HEK293T (cell line): Measurements from ENCODE around the gene PTPN1.

Experiments used
- ARNT ChIP-seq: fragments of 450-650 bp; IDR thresholded peaks from 2 replicates; pipeline ENCODE4 v1.6.1; 2017; ENCODE audit warnings: mild to moderate bottlenecking
- BHLHE40 ChIP-seq: fragments of 450-650 bp; IDR thresholded peaks from 2 replicates; pipeline ENCODE4 v1.6.1; 2016; ENCODE audit warnings: mild to moderate bottlenecking, moderate library complexity, borderline replicate concordance
- ELF4 ChIP-seq: fragments of 450-650 bp; IDR thresholded peaks from 2 replicates; pipeline ENCODE4 v1.6.1; 2017; ENCODE audit warnings: antibody characterized with exemption
- FOXA1 ChIP-seq: fragments of 450-650 bp; IDR thresholded peaks from 2 replicates; pipeline ENCODE4 v1.6.1; 2016; ENCODE audit warnings: mild to moderate bottlenecking
- FOXM1 ChIP-seq: fragments of 450-650 bp; IDR thresholded peaks from 2 replicates; pipeline ENCODE4 v1.6.1; 2017; ENCODE audit warnings: mild to moderate bottlenecking, borderline replicate concordance
- HDGF ChIP-seq: fragments of 450-650 bp; IDR thresholded peaks from 2 replicates; pipeline ENCODE4 v1.6.1; 2017; ENCODE audit warnings: antibody characterized with exemption, borderline replicate concordance
- LEF1 ChIP-seq: fragments of 450-650 bp; IDR thresholded peaks from 2 replicates; pipeline ENCODE4 v1.6.1; 2017; ENCODE audit warnings: mild to moderate bottlenecking, borderline replicate concordance
- NFRKB ChIP-seq: fragments of 450-650 bp; IDR thresholded peaks from 2 replicates; pipeline ENCODE4 v1.6.1; 2016; ENCODE audit warnings: mild to moderate bottlenecking, moderate library complexity
- SP1 ChIP-seq: fragments of 450-650 bp; IDR thresholded peaks from 2 replicates; pipeline ENCODE4 v1.6.1; 2017
- ZNF384 ChIP-seq: fragments of 450-650 bp; IDR thresholded peaks from 2 replicates; pipeline ENCODE4 v1.6.1; 2016

DNA sequence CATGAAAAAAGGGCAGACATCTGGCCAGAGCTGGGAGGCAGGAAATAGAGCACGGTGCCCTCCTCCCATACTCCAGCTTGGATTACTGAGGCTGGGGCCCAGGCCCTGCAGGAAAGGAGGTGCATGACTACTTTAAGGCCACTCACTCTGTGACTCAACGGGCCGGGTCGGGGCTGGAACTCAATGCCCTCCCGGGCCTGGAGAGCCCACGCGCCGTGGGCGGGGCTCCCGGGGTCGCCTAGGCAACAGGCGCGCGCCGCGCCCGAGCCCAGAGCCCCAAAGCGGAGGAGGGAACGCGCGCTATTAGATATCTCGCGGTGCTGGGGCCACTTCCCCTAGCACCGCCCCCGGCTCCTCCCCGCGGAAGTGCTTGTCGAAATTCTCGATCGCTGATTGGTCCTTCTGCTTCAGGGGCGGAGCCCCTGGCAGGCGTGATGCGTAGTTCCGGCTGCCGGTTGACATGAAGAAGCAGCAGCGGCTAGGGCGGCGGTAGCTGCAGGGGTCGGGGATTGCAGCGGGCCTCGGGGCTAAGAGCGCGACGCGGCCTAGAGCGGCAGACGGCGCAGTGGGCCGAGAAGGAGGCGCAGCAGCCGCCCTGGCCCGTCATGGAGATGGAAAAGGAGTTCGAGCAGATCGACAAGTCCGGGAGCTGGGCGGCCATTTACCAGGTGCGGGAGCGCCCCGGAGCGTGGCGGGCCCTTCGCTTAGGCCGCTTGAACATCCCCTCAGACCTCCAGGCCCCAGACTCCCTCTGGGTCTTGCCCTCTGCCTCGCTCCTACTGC is at the start of gene PTPN1:
- TF ChIP-seq ARNT (no peak), FOXA1 (no peak), HDGF (no peak), FOXM1 (no peak), BHLHE40 (no peak), ELF4 (peak; percentile 64; the same call in 1 of the 2 replicates), ZNF384 (peak; percentile 34), NFRKB (no peak), SP1 (no peak), LEF1 (no peak)
